VCaP (cell line): Measurements from ENCODE around the gene FARS2.
"Not testable (repeated sequence)": the region's sequence is repeated elsewhere in the genome, so short reads cannot be mapped to it uniquely, and the experiment has no call there.

Source experiments
- H3K27ac ChIP-seq: fragments of 450-650 bp; 2 replicates; pipeline ENCODE4 v1.5.1; 2017
- TF ChIP-seq, protein P1 (sequence below): fragments of 450-650 bp; conservative IDR thresholded peaks from 2 replicates; pipeline ENCODE4 v1.5.1; 2017; ENCODE audit warnings: mild to moderate bottlenecking, moderate library complexity

The FARS2 gene

DNA sequence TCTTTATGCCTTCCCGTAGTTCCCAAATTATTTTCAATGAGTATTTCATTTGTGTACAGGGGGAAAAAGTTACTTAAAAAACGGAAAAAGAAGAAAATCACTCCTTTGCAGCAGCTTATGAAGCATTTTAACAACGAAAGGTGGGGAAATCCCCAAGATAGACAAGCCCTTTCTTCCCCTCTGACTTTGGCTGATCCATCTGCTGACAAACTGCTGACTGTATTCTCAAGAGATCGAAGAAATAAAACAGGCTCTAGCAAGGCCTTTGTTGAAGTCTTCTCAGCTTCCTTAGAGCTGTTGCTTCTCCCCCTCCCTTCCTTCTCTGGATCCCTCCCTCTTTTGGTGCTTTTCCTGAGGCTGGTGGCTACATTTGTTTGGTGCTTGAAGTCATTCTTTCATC is 420.2 kb downstream of the FARS2 start:
- TF ChIP-seq, protein P1, sequence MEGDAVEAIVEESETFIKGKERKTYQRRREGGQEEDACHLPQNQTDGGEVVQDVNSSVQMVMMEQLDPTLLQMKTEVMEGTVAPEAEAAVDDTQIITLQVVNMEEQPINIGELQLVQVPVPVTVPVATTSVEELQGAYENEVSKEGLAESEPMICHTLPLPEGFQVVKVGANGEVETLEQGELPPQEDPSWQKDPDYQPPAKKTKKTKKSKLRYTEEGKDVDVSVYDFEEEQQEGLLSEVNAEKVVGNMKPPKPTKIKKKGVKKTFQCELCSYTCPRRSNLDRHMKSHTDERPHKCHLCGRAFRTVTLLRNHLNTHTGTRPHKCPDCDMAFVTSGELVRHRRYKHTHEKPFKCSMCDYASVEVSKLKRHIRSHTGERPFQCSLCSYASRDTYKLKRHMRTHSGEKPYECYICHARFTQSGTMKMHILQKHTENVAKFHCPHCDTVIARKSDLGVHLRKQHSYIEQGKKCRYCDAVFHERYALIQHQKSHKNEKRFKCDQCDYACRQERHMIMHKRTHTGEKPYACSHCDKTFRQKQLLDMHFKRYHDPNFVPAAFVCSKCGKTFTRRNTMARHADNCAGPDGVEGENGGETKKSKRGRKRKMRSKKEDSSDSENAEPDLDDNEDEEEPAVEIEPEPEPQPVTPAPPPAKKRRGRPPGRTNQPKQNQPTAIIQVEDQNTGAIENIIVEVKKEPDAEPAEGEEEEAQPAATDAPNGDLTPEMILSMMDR, result no peak
- H3K27ac ChIP-seq, result no peak overlapping the region

DNA sequence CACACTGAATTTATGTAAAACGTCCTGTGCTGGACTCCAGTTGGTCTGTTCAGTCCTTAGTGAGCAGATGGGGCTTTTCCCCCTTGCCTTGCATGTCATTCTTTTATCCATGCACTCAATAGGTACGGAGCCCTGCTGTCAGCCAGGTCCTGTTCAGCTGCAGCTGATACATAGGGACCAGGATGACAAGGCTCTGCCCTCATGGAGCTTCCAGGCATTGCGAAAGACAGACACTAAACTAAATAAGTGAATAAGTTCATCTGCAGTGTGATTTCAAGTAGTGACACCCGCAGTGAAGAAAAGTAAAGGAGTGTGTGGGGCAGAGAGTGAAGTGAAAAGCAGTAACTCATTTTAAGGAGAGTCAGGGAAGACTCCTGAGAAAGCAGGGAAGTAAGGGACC is 421.2 kb downstream of the FARS2 start:
- H3K27ac ChIP-seq, result no peak overlapping the region
- TF ChIP-seq, protein P1, result no peak

DNA sequence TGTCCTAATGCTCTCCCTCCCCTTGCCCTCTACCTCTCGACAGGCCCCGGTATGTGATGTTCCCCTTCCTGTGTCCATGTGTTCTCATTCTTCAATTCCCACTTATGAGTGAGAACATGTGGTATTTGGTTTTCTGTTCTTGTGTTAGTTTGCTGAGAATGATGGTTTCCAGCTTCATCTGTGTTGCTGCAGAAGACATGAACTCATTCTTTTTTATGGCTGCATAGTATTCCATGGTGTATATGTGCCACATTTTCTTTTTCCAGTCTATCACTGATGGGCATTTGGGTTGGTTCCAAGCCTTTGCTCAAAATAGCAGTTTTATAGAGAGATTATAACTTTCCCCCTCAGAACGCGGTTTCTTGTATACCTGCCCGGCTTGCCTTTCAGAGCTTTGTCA is 422.4 kb downstream of the FARS2 start:
- H3K27ac ChIP-seq, result not testable (repeated sequence)

DNA sequence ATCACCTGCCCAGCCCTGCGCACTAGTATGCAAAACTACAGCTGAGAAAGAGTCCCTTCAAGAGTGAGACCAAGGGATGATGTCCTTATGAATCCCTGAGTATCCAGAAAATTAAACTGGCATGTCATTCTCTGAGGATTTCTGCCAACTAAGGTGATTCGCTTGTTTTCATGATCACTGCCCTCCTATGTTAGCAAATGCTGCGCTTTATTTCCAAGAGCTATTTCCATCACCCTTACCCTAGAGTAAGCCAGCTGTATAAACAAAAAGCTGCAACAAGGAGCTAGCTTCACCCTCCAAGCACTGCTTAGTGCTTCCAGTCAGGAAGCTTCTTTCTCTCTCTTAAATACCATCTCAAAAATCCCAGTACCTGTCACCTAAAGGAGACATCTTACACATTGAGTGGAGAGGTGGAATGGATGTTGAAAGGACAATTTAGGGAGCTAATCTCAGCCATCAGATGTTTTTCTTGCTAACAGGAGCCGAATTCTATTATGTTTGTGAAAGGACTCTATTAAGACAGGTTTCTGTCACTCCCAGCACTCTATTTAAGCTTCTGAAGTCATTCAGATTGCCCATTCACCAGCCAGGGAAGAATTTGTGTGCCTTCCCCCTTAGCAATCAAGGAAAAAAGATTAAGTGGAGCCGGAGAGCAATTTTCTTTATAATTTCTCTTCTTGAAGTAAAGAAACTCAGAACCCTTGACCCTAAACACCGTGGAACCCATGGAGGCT is 423.2 kb downstream of the FARS2 start:
- TF ChIP-seq, protein P1, result no peak
- no peak overlapping the region for H3K27ac ChIP-seq

DNA sequence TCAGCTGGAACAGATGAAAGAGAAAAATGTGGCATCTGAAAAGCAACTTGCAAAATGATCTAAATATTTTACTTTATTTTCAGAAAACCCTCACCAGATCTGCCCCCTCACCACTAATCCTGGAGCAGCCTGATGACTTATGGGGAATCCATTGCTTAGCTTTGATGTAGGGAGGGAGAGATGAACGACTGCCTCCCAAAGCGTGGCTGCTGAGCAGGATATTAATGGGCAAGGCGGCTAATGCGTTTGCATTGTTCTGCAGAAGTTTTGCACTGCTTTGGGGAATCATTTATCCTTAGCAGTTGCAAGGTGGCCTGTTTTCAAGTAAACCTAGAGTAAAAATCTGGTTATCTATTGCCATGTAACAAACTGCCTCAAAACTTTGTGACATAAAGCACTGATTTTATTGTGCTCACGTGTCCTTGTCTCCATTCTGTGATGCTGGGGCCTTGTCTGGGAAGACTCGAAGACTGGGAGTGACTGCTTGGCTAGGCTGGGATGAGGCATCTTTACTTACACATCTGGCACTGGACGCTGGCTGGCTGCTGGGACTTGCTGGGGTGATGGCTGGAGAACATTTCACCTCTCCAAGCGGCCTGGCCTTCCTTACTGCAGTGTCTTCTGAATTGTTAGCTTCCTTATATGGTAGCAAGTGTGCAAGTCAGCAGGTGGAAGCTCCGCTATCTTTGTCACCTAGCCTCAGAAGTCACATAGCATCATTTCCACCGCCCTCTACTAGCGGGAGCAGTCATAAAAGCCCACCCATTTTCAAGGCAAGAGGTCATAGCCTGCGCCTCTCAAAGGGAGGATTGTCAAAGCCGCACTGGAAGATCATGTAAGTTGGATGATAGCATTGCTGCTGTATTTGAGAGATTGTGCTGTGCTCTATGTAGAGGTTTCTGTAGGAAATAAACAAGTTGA is 432.2 kb downstream of the FARS2 start:
- no peak overlapping the region for H3K27ac ChIP-seq

DNA sequence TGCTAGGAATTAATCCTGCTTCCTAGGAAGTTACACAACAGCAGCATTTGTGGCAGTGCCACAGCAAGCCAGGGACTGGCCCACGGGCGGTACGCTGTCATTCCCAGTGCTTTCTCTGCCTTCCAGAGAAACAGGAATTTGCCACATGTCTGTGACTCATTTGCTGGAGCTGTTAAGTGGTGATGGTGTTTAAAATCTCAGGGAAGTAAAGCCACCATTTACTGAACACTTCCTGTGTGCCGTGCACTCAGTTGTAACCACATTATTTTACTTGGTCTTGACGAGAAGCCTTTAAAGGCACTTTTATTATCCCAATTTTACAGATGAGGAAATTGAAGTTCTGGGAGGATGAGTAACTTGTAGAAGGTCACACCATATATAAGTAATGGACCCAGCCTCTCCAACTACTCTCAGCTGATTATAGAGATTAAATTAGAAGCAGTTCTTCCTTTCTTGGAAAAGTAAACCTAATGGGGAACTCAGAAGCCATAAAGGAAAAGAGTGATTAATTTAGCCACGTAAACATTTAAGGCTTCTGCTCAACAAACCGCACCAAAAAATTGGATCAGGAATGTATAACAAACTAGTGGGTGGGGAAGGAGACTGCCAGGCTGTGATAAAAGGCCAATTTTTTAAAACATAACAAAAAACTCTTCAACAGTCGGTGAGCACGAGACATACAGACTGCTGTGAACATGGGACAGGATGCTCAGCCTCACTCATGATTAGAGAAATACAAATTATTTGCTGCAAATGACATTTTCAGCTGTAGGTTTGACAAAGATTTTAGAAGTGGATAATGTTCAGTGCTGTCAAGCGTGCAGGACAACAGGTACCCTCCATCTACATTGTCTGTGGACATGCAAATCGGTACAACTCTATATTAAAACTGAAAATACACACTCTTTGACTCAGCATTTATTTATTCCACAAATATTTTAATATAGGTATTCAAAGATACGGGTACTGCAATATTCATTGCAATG is 434.2 kb downstream of the FARS2 start:
- H3K27ac ChIP-seq, result peak overlapping the region; percentile 29; the same call in 1 of the 2 replicates

More for the DNA sequence above, 432.2 kb downstream of the FARS2 start:
- TF ChIP-seq, protein P1, result no peak

DNA sequence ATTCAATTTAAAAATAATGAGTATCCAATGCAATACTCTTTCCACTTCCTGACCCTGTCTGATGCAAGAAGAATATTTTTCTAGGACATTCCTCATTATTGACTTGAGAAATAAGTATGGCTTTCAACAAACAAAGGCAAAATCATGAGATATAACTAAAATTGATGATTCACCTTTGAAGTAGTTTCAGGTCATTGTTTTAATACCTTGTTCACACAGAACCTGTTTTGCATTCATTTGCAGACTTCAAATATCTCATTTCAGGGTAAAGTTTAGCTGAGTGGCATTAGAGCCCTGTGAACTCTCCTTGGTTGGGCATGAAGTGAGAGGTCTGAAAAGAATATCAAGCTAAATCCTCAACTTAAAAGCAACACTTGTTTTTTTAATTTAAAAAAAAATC is 436.2 kb downstream of the FARS2 start:
- no peak overlapping the region; the same call in 1 of the 2 replicates for H3K27ac ChIP-seq
- TF ChIP-seq, protein P1, result no peak

More for the DNA sequence above, 434.2 kb downstream of the FARS2 start:
- TF ChIP-seq, protein P1, result no peak
